Stimulated activated CD4-positive, alpha-beta T cell treated with anti-CD3 and anti-CD28 coated beads, Interleukin-2, amount 100 ng/mL, for 48 hours (primary cell): Measurements from ENCODE around the gene DIRAS1.
"Not testable (repeated sequence)": the region's sequence is repeated elsewhere in the genome, so short reads cannot be mapped to it uniquely, and the experiment has no call there.

Experiments used
- DNase-seq, 2 donors: peaks; one replicate each; pipeline ENCODE4 v3.0.0-alpha.2; 2020

The DIRAS1 gene

DNA sequence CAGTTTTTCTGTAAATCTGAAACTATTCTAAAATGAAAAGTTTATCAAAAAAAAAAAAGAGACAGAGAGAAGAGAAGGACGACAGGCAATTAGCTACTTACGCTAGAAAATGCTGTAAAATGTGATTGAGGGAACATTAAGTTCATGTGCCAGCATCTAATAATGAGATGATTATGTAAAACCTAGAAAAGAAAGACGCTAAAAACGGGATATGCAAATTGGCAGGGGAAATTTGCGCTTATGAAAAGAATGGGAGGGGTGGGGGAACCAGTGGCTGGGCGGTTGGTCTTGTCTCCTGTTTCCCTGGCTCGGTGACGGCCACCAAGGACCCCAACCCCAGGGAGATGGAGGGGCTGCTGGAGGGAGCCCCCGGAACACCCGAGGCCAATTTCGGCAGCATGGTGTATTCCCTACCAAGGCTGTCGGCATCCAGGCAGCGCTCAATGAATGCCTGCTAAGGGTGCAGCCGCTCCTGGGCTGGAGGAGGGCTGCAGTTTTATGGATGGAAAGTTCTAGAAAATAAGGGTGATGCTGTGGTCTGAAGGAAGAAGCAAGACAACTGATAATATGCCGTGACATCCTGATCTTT is 52.9 kb downstream of the DIRAS1 start:
- no peak for DNase-seq

DNA sequence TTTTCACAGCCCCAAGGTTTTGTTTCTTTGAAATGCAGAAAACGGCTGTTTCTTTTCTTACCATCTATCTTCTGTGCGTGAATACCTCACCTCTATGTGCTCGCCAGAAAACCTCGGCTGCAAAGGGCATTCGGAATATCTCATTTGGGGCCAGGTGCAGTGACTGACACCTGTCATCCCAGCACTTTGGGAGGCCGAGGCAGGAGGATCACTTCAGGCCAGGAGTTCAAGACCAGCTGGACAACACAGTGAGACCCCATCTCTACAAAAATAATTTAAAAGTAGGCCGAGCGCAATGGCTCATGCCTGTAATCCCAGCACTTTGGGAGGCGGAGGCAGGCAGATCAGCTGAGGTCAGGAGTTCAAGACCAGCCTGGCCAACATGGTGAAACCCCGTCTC is 53.8 kb downstream of the DIRAS1 start:
- not testable (repeated sequence) for DNase-seq

DNA sequence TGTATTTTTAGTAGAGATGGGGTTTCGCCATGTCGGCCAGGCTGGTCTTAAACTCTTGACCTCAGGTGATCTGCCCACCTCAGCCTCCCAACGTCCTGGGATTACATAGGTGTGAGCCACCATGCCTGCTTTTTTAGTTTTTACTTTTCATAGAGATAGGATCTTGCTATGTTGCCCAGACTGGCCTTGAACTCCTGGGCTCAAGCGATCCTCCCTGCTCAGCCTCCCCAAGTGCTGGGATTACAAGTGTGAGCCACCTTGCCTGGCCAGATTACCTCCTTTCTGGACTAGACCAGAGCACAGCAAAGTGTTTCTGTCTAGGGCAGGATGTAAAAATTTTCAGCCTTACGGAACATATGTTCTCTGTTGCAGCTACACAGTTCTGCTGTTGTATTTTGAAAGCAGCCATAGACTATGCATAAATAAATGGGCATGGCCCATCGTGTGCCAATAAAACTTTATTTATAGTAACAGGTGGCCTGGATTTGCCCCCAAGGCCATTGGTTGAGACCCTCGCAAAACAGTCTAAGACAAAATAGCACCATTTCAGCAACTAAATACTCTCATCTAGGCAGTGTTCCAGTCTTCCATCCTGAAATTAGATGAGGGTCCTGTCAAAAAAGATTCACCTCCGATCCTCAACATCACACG is 54.7 kb downstream of the DIRAS1 start:
- DNase-seq: no peak

DNA sequence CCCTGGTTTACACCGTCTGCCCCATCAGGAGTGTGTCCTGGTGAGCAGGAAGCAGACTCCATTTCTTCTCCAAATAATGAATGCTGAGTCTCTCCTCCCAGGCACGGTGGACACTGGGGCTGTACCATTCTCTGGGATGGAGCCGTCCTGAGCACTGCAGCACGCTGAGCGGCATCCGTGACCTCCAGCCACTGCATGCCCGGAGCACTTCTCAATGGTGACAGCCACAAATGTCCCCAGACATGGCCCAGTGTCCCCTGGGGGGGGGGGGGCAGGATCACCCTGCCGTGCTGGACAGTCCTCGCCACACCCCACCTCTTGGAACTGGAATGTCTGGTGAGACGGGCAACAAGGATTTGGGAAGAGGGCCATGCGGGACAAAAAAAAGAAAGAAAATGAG is 56.1 kb downstream of the DIRAS1 start:
- no peak for DNase-seq
